ENCODE results near the gene DYNLT2B. TPM values are rescaled to one million over a fixed set of nuclear protein-coding genes. Genes with fewer than 3 reads are reported as not detected.
"Not testable (repeated sequence)": the region's sequence is repeated elsewhere in the genome, so short reads cannot be mapped to it uniquely, and the experiment has no call there.

DYNLT2B gene
- polyA plus RNA-seq (2012; ENCODE audit: low read depth, missing spikeins), result 37.8 TPM

GRCh38 chr3:196317687-196318467 is at the start of gene DYNLT2B:
DYNLT2B (minus strand) TSS chr3:196318240; CDS start chr3:196318152, 88 bp downstream.
- DNase-seq (ENCODE audit: insufficient read length, low spot score), result peak; percentile 97
- TF ChIP-seq PAX5 (IDR thresholded peaks at IDR 0.05; ENCODE audit: insufficient read depth, low read length, severe bottlenecking), result no peak
- peak; percentile 89 for TF ChIP-seq POLR2AphosphoS5 (IDR thresholded peaks at IDR 0.05; ENCODE audit: low read depth, low read length)
- no peak for TF ChIP-seq SPI1 (IDR thresholded peaks at IDR 0.05; ENCODE audit: low read depth, low read length)
- peak; percentile 74 for TF ChIP-seq TAF1 (IDR thresholded peaks at IDR 0.05; ENCODE audit: low read depth, low read length)
- peak; percentile 77 for TF ChIP-seq POLR2A (IDR thresholded peaks at IDR 0.05; ENCODE audit: low read depth, low read length)
- TF ChIP-seq POU2F2 (IDR thresholded peaks at IDR 0.05; ENCODE audit: low read depth, low read length), result no peak; the same call in 1 of the 2 replicates
- peak; percentile 91 for FAIRE-seq

DNA sequence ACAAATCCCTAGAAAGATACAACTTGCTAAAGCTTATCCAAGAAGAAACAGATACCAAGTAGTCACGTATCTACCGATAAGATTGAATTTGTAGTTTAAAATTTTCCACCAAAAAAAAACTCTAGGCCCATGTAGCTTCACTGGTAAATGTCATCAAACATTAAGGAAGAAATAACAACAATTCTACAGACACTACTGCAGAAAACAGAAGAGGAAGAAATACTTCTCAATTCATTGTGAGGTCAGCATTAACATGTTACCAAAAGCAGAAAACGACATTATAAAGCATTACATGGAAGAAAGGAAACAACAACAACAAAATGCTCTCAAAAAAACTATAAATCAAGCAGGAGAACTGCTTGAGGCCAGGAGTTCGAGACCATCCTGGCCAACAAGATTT is 47.7 kb upstream of the DYNLT2B start:
- no peak for TF ChIP-seq POU2F2 (IDR thresholded peaks at IDR 0.05; ENCODE audit: low read depth, low read length)
- TF ChIP-seq TAF1 (IDR thresholded peaks at IDR 0.05; ENCODE audit: low read depth, low read length), result no peak
- no peak for TF ChIP-seq POLR2A (IDR thresholded peaks at IDR 0.05; ENCODE audit: low read depth, low read length)
- TF ChIP-seq PAX5 (IDR thresholded peaks at IDR 0.05; ENCODE audit: insufficient read depth, low read length, severe bottlenecking), result no peak
- no peak for TF ChIP-seq POLR2AphosphoS5 (IDR thresholded peaks at IDR 0.05; ENCODE audit: low read depth, low read length)
- no peak for TF ChIP-seq SPI1 (IDR thresholded peaks at IDR 0.05; ENCODE audit: low read depth, low read length)
- DNase-seq (ENCODE audit: insufficient read length, low spot score), result no peak

DNA sequence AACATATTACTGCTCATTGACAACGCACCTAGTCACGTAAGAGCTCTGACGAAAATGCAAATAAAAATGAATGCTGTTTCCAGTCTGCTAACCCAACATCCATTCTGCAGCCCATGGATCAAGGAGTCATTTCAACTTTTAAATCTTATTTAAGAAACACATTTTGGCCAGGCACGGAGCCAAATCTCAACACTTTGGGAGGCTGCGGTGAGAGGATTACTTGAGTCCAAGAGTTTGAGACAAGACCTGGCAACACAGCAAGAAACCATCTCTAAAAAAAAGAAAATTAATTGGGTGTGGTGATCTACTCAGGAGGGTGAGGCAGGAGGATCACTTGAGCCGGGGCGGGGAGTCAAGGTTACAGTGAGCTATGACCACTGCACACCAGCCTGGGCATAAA is 42.5 kb upstream of the DYNLT2B start:
- FAIRE-seq, result no peak
- DNase-seq (ENCODE audit: insufficient read length, low spot score), result no peak
- TF ChIP-seq POLR2A (IDR thresholded peaks at IDR 0.05; ENCODE audit: low read depth, low read length) (no peak), TAF1 (IDR thresholded peaks at IDR 0.05; ENCODE audit: low read depth, low read length) (no peak), PAX5 (IDR thresholded peaks at IDR 0.05; ENCODE audit: insufficient read depth, low read length, severe bottlenecking) (no peak), POLR2AphosphoS5 (IDR thresholded peaks at IDR 0.05; ENCODE audit: low read depth, low read length) (no peak), POU2F2 (IDR thresholded peaks at IDR 0.05; ENCODE audit: low read depth, low read length) (no peak), SPI1 (IDR thresholded peaks at IDR 0.05; ENCODE audit: low read depth, low read length) (no peak)

More for the DNA sequence above, 47.7 kb upstream of the DYNLT2B start:
- FAIRE-seq, result no peak

DNA sequence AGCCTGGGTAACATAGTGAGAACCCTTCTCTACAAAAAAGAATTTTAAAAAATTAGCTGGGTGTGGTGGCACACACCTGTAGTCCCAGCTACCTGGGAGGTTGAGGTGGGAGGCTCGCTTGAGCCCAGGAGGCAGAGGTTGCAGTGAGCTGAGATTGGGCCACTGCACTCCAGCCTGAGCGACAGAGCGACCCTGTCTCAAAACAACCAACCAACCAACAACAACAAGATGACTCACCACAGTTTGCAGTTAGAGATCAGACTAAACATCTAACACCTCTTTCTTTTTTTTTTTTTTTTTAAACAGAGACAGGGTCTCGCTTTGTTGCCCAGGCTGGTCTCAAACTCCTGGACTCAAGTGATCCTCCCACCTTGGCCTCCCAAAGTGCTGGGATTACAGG is 40.5 kb upstream of the DYNLT2B start:
- DNase-seq (ENCODE audit: insufficient read length, low spot score); FAIRE-seq: not testable (repeated sequence)

- FAIRE-seq (no peak), DNase-seq (ENCODE audit: insufficient read length, low spot score) (no peak)
- no peak for TF ChIP-seq PAX5 (IDR thresholded peaks at IDR 0.05; ENCODE audit: insufficient read depth, low read length, severe bottlenecking)
- TF ChIP-seq SPI1 (IDR thresholded peaks at IDR 0.05; ENCODE audit: low read depth, low read length), result no peak
- no peak for TF ChIP-seq POU2F2 (IDR thresholded peaks at IDR 0.05; ENCODE audit: low read depth, low read length)
- no peak for TF ChIP-seq POLR2AphosphoS5 (IDR thresholded peaks at IDR 0.05; ENCODE audit: low read depth, low read length)
- no peak for TF ChIP-seq POLR2A (IDR thresholded peaks at IDR 0.05; ENCODE audit: low read depth, low read length)
Observed at GRCh38 chr3:196357905-196358304, 39.9 kb upstream of the DYNLT2B start.

DNA sequence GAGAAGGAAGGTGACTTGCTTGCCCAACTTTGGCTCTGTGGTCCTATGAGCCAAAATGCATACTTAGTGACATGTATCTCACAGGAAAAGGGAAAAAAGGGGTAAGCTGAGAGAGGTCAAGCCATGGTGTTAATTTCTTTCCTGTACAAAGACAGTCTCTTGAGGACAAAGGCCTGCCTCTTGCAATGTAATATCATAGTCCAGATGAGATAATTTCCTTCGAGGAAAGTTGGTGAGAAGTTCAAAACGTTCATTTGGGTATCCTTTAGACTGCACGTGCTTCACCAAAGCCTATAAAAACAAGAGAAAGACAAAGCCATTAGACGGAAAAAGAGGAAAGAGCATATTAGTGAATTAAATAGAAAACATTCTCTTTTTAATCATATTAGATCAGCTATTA is 38.5 kb upstream of the DYNLT2B start:
- no peak for FAIRE-seq
- TF ChIP-seq SPI1 (IDR thresholded peaks at IDR 0.05; ENCODE audit: low read depth, low read length), result no peak
- no peak for TF ChIP-seq POLR2A (IDR thresholded peaks at IDR 0.05; ENCODE audit: low read depth, low read length)
- no peak for TF ChIP-seq POU2F2 (IDR thresholded peaks at IDR 0.05; ENCODE audit: low read depth, low read length)
- TF ChIP-seq POLR2AphosphoS5 (IDR thresholded peaks at IDR 0.05; ENCODE audit: low read depth, low read length), result no peak
- no peak for TF ChIP-seq TAF1 (IDR thresholded peaks at IDR 0.05; ENCODE audit: low read depth, low read length)
- no peak for TF ChIP-seq PAX5 (IDR thresholded peaks at IDR 0.05; ENCODE audit: insufficient read depth, low read length, severe bottlenecking)
- DNase-seq (ENCODE audit: insufficient read length, low spot score), result no peak

DNA sequence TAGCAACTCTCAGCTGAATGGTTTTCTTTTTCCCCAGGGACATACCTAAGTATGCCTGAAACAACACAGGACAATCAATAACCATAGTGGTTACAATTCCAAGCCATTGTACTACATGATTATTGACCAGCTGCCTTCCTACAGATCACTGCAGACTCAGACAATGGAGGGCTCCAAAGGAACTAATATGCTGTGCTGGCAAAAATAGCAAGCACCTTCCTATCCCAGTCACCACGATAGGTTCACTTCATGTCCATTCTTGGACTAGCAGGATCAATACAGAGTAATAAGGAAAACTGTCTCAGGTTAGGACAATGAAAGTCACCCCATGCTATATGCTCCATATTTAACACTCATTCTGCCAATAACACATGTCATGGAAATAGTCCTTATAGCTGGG is 37.6 kb upstream of the DYNLT2B start:
- no peak for DNase-seq (ENCODE audit: insufficient read length, low spot score)
- TF ChIP-seq TAF1 (IDR thresholded peaks at IDR 0.05; ENCODE audit: low read depth, low read length) (no peak), POLR2A (IDR thresholded peaks at IDR 0.05; ENCODE audit: low read depth, low read length) (no peak), POU2F2 (IDR thresholded peaks at IDR 0.05; ENCODE audit: low read depth, low read length) (no peak)
- FAIRE-seq, result no peak

GRCh38 chr3:196354132-196354531 is 36.1 kb upstream of the DYNLT2B start:
- DNase-seq (ENCODE audit: insufficient read length, low spot score) (no peak), FAIRE-seq (no peak)
- TF ChIP-seq TAF1 (IDR thresholded peaks at IDR 0.05; ENCODE audit: low read depth, low read length), result no peak
- TF ChIP-seq POU2F2 (IDR thresholded peaks at IDR 0.05; ENCODE audit: low read depth, low read length), result no peak
- no peak for TF ChIP-seq PAX5 (IDR thresholded peaks at IDR 0.05; ENCODE audit: insufficient read depth, low read length, severe bottlenecking)
- TF ChIP-seq SPI1 (IDR thresholded peaks at IDR 0.05; ENCODE audit: low read depth, low read length), result no peak
- no peak for TF ChIP-seq POLR2A (IDR thresholded peaks at IDR 0.05; ENCODE audit: low read depth, low read length)
- no peak for TF ChIP-seq POLR2AphosphoS5 (IDR thresholded peaks at IDR 0.05; ENCODE audit: low read depth, low read length)

GRCh38 chr3:196351541-196351940 is 33.5 kb upstream of the DYNLT2B start:
- no peak for TF ChIP-seq TAF1 (IDR thresholded peaks at IDR 0.05; ENCODE audit: low read depth, low read length)
- TF ChIP-seq POLR2A (IDR thresholded peaks at IDR 0.05; ENCODE audit: low read depth, low read length), result no peak
- TF ChIP-seq SPI1 (IDR thresholded peaks at IDR 0.05; ENCODE audit: low read depth, low read length), result no peak
- TF ChIP-seq POLR2AphosphoS5 (IDR thresholded peaks at IDR 0.05; ENCODE audit: low read depth, low read length), result no peak
- no peak for TF ChIP-seq PAX5 (IDR thresholded peaks at IDR 0.05; ENCODE audit: insufficient read depth, low read length, severe bottlenecking)
- no peak for TF ChIP-seq POU2F2 (IDR thresholded peaks at IDR 0.05; ENCODE audit: low read depth, low read length)
- DNase-seq (ENCODE audit: insufficient read length, low spot score), result no peak
- no peak for FAIRE-seq

DNA sequence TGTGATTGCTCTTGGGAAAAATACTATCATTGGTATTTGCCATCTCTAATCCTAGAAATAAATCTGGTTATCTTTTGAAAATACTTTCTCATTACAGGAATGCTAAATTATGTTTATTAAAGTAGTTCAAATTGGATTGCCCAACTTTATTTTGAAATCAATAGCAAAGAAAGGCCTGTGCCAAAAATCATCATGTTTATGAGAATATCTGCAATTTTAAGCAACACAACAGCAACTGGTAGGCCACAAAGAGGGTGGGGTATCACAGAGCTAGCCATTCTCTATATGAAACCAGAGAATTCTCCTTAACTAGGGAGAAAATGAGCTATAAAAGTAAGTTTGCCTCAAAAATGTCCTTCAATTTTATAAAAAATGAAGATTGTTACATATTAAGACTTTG is 32.0 kb upstream of the DYNLT2B start:
- no peak for DNase-seq (ENCODE audit: insufficient read length, low spot score)
- FAIRE-seq, result no peak

More for the DNA sequence above, 32.0 kb upstream of the DYNLT2B start:
- TF ChIP-seq TAF1 (IDR thresholded peaks at IDR 0.05; ENCODE audit: low read depth, low read length), result no peak
